T-helper 17 cell (primary cell): ENCODE data around the gene POU6F1. TPM values are rescaled to one million over a fixed set of nuclear protein-coding genes. Genes with fewer than 3 reads are reported as not detected.
"Not testable (repeated sequence)": the region's sequence is repeated elsewhere in the genome, so short reads cannot be mapped to it uniquely, and the experiment has no call there.

Source experiments
- ATAC-seq: fragments of 150-1000 bp; cut with Tn5 transposase; 2 replicates; pipeline ENCODE4 v1.10.0; 2021; ENCODE audit warnings: mild to moderate bottlenecking, moderate library complexity
- DNase-seq, 3 donors: peaks; one replicate each; pipeline versions ENCODE4 v3.0.0 to v3.0.0-alpha.2; 2020 to 2021
- H3K9me3 ChIP-seq: one replicate; pipeline ENCODE4 v1.7.0; 2013; ENCODE audit warnings: low read length, mild to moderate bottlenecking; ENCODE audit not compliant: control insufficient read depth, poor library complexity, severe bottlenecking
- H3K27ac Mint-ChIP-seq: one replicate; pipeline ENCODE4 v1.8.0; 2022; ENCODE audit warnings: mild to moderate bottlenecking, moderate library complexity, mixed read lengths
- H3K27me3 Mint-ChIP-seq: one replicate; pipeline ENCODE4 v1.8.0; 2022; ENCODE audit warnings: mixed read lengths
- H3K36me3 Mint-ChIP-seq: one replicate; pipeline ENCODE4 v1.8.0; 2022; ENCODE audit warnings: low read depth, mixed read lengths
- H3K4me1 Mint-ChIP-seq: one replicate; pipeline ENCODE4 v1.8.0; 2022; ENCODE audit warnings: mild to moderate bottlenecking, mixed read lengths
- H3K4me3 Mint-ChIP-seq: one replicate; pipeline ENCODE4 v1.8.0; 2022; ENCODE audit warnings: mild to moderate bottlenecking, moderate library complexity, mixed read lengths
- total RNA-seq, 4 donors: library from RNA in 2 of 4; stranded (reverse) in 2 of 4; gene quantifications; one replicate each; pipeline ENCODE4 v1.2.3 and lab custom pipeline; 2022 to 2026

POU6F1 gene
- total RNA-seq, 2 donors from 2014 or later, result 22.5 to 32.8 TPM

- peaks cover 50% of the 10 kb centered on the region for H3K4me1 Mint-ChIP-seq
- peak overlapping the region; percentile 68 for H3K4me3 Mint-ChIP-seq
- H3K9me3 ChIP-seq, result no peaks in the 10 kb centered on the region
- H3K27me3 Mint-ChIP-seq, result no peaks in the 10 kb centered on the region
- peak overlapping the region; percentile 87 for H3K27ac Mint-ChIP-seq
- DNase-seq, result no peak
- H3K36me3 Mint-ChIP-seq, result peaks cover 5% of the 10 kb centered on the region
- ATAC-seq, result no peak
These were observed 24.3 kb upstream of the POU6F1 start for GRCh38 chr12:51242120-51242519.

DNA sequence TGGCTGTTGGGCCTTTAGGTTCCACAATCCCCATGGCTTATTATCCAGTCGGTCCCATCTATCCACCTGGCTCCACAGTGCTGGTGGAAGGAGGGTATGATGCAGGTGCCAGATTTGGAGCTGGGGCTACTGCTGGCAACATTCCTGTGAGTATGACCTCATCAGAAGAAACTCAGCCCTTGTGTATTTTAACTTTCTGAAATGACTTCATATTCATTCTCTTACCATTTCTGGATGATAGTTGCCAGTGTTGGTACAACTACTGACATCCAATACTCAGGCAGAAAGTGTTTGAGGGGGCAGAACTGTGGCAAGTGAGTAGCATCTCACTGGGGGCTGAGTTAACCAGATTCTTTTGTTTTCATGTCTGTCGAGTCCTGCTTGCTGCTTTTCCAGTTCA is 23.1 kb upstream of the POU6F1 start:
- H3K27ac Mint-ChIP-seq, result peak overlapping the region; percentile 98
- ATAC-seq (no peak), DNase-seq (no peak)
- H3K36me3 Mint-ChIP-seq, result peaks cover 5% of the 10 kb centered on the region
- H3K4me3 Mint-ChIP-seq, result peak overlapping the region; percentile 96
- no peaks in the 10 kb centered on the region for H3K9me3 ChIP-seq
- no peaks in the 10 kb centered on the region for H3K27me3 Mint-ChIP-seq
- H3K4me1 Mint-ChIP-seq, result peaks cover 45% of the 10 kb centered on the region

DNA sequence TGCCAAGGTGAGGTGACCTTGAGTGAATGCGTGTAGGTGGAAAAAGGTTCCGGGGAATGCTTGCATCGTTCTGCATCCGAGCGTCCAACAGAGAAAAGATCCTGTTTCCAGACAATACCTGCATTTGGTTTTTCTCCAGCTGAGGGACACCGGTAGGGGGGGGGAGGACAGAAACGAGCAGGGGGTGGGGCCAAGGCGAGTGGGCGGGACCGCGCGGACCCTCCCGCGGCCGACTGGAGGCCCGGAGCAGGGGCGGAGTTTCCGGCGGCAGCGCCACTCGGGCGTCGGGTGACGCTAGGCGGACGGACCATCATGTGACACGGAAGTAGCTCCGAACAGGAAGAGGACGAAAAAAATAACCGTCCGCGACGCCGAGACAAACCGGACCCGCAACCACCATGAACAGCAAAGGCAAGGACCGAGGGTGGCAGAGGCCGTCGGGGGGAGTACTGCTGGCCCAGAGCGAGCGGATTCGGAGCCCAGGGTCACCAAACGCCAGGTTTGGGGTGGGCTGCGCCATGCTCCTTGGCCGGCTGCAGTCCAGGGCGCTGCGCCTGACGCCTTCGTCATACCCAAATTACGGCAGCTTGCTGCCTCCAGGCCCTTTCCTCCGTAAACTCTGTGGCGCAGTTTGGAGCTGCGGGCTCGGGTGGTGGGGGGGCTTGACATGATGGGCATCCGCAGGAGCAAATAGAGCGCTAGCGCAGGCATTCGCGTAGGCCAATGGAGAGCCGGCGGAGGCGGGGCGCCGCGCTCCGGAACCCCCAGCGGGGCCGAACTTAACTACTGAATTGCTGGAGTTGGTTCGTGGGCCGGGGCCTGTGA is 20.9 kb upstream of the POU6F1 start, which contains the start of gene DAZAP2:
DAZAP2 (plus strand) TSS at position 317 of the 825 bp plus-strand sequence; CDS start at position 399, 82 bp downstream.
- H3K27me3 Mint-ChIP-seq, result no peaks in the 10 kb centered on the region
- H3K36me3 Mint-ChIP-seq, result peaks cover 5% of the 10 kb centered on the region
- peak within 1 kb of the TSS; percentile 98 for H3K27ac Mint-ChIP-seq
- H3K9me3 ChIP-seq, result no peaks in the 10 kb centered on the region
- peaks cover 39% of the 10 kb centered on the region for H3K4me1 Mint-ChIP-seq
- ATAC-seq, result peak; percentile 90
- DNase-seq, result peak; percentile 89 to 96 (median 96)
- H3K4me3 Mint-ChIP-seq, result peak within 1 kb of the TSS; percentile 96

DNA sequence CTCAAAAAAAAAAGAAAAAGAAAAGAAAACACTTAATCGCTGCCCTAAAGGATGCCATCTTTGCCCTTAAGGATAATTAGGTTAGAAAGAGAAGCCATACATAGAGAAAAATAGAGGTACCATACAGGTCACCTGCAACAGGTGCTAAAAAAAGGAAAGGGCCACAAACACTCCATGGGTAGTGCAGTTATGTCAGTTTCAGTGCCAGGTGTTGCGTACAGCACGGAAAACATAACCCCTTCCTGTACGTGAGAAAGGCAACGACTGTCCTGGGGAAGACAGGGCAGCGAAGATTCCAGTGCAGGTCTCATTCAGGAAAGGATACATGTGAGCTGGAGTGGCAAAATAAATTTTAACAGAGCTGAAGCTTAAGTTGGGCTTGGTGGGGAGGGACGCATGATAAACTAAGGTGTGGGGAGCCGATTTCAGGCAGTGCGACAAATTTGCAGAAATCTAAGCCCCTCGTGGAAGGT is 20.2 kb upstream of the POU6F1 start:
- Mint-ChIP-seq H3K4me1 (peaks cover 37% of the 10 kb centered on the region), H3K27ac (peak overlapping the region; percentile 98), H3K36me3 (peaks cover 5% of the 10 kb centered on the region), H3K27me3 (no peaks in the 10 kb centered on the region), H3K4me3 (peak overlapping the region; percentile 96)
- no peaks in the 10 kb centered on the region for H3K9me3 ChIP-seq
- ATAC-seq, result peak; percentile 9
- no peak for DNase-seq

GRCh38 chr12:51234530-51234929 is 16.7 kb upstream of the POU6F1 start:
- H3K4me1 Mint-ChIP-seq, result peaks cover 13% of the 10 kb centered on the region
- ATAC-seq, result no peak
- no peak for DNase-seq
- H3K27ac Mint-ChIP-seq, result no peak overlapping the region
- H3K36me3 Mint-ChIP-seq, result no peaks in the 10 kb centered on the region
- no peaks in the 10 kb centered on the region for H3K9me3 ChIP-seq
- H3K4me3 Mint-ChIP-seq, result no peak overlapping the region
- H3K27me3 Mint-ChIP-seq, result no peaks in the 10 kb centered on the region

GRCh38 chr12:51232642-51233041 is 14.8 kb upstream of the POU6F1 start:
- ATAC-seq (no peak), DNase-seq (no peak)
- H3K9me3 ChIP-seq, result no peaks in the 10 kb centered on the region
- Mint-ChIP-seq H3K4me3 (no peak overlapping the region), H3K4me1 (peaks cover 7% of the 10 kb centered on the region), H3K27ac (no peak overlapping the region), H3K27me3 (no peaks in the 10 kb centered on the region), H3K36me3 (no peaks in the 10 kb centered on the region)

DNA sequence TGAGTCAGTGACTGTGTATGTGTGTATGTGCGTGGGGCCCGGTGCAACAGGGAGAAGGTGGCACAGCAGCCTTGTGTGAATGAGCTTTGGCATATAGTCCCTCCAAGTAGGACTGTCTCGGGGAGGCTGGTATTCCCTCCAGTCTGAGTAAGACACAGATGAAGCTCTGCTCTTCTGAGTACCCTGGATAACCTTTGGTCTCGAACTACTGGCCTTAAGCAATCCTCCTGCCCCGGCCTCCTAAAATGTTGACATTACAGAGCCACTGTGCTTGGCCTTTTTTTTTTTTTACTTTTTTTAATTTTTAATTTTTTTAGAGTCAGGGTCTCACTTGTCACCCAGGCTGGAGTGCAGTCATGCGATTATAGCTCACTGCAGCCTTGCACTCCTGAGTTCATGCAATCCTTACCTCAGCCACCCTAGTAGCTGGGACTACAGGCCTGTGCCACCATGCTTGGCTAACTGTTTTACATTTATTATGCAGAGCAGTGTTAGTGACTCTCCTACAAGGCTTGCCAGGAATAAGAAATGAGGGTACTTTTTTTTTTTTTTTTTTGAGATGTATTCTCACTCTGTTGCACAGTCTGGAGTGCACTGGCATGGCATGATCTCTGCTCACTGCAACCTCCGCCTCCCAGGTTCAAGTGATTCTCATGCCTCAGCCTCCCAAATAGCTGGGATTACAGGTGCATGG is 11.4 kb upstream of the POU6F1 start:
- H3K27me3 Mint-ChIP-seq, result no peaks in the 10 kb centered on the region

DNA sequence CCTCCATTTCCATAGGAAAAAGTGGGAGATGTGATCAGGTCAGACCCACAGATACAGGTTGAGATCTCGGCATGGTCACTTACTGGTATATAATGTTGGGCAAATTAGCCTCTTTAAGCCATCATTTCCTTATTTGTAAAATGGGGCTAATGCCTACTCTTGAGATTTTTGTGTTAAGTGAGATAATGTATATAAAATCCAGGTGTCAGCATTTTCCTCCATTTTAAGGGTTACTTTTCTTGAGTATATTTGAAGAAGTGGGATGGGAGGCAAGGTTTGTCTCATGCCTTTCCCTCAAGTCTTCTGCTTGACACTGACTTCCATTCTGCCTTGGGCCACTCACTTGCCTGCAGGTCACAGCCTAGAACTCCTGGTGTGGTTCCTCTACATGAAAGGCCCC is 10.1 kb upstream of the POU6F1 start:
- Mint-ChIP-seq H3K27ac (no peak overlapping the region), H3K4me1 (peaks cover 7% of the 10 kb centered on the region), H3K4me3 (no peak overlapping the region), H3K36me3 (peaks cover 2% of the 10 kb centered on the region), H3K27me3 (no peaks in the 10 kb centered on the region)
- no peaks in the 10 kb centered on the region for H3K9me3 ChIP-seq
- ATAC-seq, result no peak
- DNase-seq, result no peak

More for the DNA sequence above, 11.4 kb upstream of the POU6F1 start:
- Mint-ChIP-seq H3K4me3 (no peak overlapping the region), H3K27ac (no peak overlapping the region), H3K36me3 (peaks cover 2% of the 10 kb centered on the region), H3K4me1 (peaks cover 7% of the 10 kb centered on the region)
- H3K9me3 ChIP-seq, result no peaks in the 10 kb centered on the region
- no peak for DNase-seq
- no peak for ATAC-seq

DNA sequence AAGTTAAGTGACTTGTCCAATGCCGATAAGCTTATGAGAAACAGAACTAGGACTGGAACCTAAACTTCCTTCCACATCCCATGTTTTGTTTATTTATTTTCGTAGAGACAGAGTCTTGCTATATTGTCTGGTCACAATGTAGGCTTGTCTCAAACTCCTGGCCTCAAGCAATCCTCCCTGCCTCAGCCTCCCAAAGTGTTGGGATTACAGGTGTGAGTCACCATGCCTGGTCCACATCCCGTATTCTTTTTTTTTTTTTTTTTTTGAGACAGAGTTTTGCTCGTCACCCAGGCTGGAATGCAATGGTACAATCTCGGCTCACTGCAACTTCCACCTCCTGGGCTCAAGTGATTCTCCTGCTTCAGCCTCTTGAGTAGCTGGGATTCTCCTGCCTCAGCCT is 9.2 kb upstream of the POU6F1 start:
- H3K4me3 Mint-ChIP-seq, ATAC-seq, H3K27me3 Mint-ChIP-seq, H3K4me1 Mint-ChIP-seq, H3K9me3 ChIP-seq, H3K36me3 Mint-ChIP-seq, DNase-seq: not testable (repeated sequence)
- H3K27ac Mint-ChIP-seq, result peak overlapping the region; percentile 54

GRCh38 chr12:51225771-51226170 is 7.9 kb upstream of the POU6F1 start:
- no peak for DNase-seq
- H3K9me3 ChIP-seq, result no peaks in the 10 kb centered on the region
- H3K36me3 Mint-ChIP-seq, result peaks cover 2% of the 10 kb centered on the region
- H3K27me3 Mint-ChIP-seq, result no peaks in the 10 kb centered on the region
- no peak for ATAC-seq
- no peak overlapping the region for H3K4me3 Mint-ChIP-seq
- H3K4me1 Mint-ChIP-seq, result peaks cover 9% of the 10 kb centered on the region
- no peak overlapping the region for H3K27ac Mint-ChIP-seq

GRCh38 chr12:51225234-51225633 is 7.4 kb upstream of the POU6F1 start:
- Mint-ChIP-seq H3K27me3 (no peaks in the 10 kb centered on the region), H3K4me3 (no peak overlapping the region), H3K36me3 (peaks cover 2% of the 10 kb centered on the region), H3K4me1 (peaks cover 9% of the 10 kb centered on the region), H3K27ac (no peak overlapping the region)
- no peak for DNase-seq
- no peak for ATAC-seq
- no peaks in the 10 kb centered on the region for H3K9me3 ChIP-seq

- Mint-ChIP-seq H3K27ac (no peak overlapping the region), H3K4me1 (peaks cover 9% of the 10 kb centered on the region), H3K4me3 (no peak overlapping the region), H3K36me3 (peaks cover 2% of the 10 kb centered on the region), H3K27me3 (no peaks in the 10 kb centered on the region)
- ATAC-seq (no peak), DNase-seq (no peak)
- H3K9me3 ChIP-seq, result no peaks in the 10 kb centered on the region
These were observed 6.8 kb upstream of the POU6F1 start for GRCh38 chr12:51224625-51225024.

- H3K9me3 ChIP-seq, result no peaks in the 10 kb centered on the region
- no peak for ATAC-seq
- Mint-ChIP-seq H3K27me3 (no peaks in the 10 kb centered on the region), H3K27ac (peak overlapping the region; percentile 16), H3K4me1 (peaks cover 19% of the 10 kb centered on the region), H3K36me3 (peaks cover 2% of the 10 kb centered on the region), H3K4me3 (no peak overlapping the region)
- no peak for DNase-seq
These were observed 4.6 kb upstream of the POU6F1 start for GRCh38 chr12:51222461-51222860.
